Brain pericyte (primary cell): ENCODE measurements around the gene SMPD1.

Source experiments
- DNase-seq: peaks from one replicate; pipeline ENCODE4 v3.0.0-alpha.2; 2012; ENCODE audit warnings: low read depth, low spot score

Gene SMPD1

DNA sequence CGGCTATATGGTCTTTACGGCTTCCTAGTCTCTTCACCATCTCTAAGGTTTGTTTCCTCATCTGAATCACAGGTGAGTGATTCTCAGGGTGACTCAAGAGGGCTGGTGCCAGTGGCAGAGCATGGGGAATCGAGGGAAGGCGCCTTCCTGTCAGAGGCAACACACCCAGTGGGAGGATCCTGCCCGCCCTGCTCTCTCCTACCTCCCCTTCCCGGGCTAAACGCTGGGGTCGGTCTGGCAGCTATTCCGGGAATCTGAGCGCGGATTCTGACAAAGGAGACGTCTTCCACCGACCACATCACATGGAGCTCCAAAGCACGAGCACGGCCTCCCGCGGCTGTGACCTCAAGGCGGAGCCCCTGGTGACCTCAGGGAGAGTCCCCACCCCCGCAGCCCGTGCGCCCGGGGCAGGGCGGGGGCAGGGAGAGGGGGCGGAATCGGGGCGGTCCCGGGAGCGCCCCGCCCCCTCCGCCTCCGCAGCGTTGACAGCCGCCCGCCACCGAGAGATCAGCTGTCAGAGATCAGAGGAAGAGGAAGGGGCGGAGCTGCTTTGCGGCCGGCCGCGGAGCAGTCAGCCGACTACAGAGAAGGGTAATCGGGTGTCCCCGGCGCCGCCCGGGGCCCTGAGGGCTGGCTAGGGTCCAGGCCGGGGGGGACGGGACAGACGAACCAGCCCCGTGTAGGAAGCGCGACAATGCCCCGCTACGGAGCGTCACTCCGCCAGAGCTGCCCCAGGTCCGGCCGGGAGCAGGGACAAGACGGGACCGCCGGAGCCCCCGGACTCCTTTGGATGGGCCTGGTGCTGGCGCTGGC is at the start of gene SMPD1:
SMPD1 (plus strand) TSS at position 570 of the 813 bp plus-strand sequence; CDS start at position 695, 125 bp downstream.
- DNase-seq = peak; percentile 81

DNA sequence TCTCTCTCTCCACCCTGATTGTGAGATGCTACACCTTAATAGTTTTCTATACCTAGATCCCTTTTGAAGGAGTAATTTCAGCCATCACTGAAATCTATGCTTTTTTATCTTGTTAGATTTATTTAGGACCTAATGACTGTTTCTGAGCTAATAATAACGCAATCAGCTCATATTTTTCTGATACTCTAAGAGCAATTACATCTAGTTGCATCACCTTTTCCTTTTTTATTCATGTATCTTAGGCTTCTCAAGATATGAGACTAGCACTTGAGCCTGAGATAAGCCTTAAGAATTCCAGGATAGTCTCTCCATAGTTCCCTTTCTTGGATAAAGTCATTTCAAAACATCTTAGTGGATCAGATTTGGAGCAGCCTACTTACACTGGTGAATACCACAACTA is 44.9 kb upstream of the SMPD1 start:
- no peak for DNase-seq

DNA sequence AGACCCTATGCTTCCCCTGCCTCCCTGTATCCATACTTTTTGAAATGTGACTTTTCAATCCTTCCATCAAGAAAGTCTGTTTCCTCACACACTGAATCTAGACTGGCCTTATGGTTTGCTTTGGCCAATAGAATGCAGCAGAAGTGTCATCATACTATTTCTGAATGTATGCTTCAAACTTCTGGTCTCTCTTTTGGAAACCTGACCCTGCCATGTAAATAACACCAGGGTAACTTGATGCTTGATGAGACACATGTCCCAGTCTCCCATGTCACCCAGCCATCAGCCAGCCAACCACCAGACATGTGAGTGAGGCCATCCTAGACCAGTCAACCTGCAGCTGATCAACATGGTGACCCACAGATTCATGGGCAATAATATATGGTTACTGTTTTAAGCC is 40.2 kb upstream of the SMPD1 start:
- DNase-seq = no peak

DNA sequence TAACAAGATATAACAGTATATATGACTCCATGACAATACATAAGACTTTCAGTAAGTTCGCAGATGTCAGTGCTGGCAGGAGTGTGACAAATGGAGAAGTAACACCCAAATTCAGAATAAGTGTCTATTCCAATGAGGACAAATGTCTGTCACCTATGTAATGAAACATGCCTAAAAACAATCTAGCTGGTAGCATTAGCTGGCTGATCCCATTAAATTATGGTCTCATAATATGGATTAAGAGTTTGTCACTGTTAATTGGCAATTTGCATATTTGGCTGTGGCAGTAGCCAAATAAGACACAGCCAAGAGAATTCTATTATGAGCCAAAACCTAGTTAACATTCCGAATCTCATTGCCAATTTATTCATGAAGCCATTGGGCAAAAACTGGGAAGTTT is 39.8 kb upstream of the SMPD1 start:
- no peak for DNase-seq

DNA sequence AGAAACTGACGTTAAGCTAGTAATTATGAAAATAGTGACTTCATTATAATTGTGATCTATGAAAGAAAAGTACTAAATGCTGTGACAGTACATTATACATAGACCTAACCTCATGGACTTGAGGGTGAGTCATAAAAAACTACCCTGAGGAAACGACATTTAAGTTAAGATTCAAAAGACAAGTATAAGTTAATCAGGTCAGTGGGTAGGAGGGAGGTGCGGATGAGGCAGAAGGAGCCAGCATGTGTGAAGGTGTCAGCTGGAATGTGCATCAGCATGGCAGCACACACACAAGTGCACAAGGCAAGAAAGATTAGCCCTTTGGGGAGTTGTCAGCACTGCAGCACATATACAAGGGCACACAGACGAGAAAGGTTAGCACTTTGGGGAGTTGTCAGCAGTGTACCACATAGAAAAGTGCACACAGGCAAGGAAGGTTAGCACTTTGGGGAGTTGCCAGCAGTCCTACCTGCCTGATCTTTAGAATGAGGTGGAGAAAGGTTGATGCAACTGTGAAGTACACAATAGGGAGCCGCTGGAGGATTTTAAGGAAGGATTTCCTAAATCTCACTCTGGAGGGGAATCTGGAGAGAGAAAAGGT is 38.4 kb upstream of the SMPD1 start:
- DNase-seq = no peak

DNA sequence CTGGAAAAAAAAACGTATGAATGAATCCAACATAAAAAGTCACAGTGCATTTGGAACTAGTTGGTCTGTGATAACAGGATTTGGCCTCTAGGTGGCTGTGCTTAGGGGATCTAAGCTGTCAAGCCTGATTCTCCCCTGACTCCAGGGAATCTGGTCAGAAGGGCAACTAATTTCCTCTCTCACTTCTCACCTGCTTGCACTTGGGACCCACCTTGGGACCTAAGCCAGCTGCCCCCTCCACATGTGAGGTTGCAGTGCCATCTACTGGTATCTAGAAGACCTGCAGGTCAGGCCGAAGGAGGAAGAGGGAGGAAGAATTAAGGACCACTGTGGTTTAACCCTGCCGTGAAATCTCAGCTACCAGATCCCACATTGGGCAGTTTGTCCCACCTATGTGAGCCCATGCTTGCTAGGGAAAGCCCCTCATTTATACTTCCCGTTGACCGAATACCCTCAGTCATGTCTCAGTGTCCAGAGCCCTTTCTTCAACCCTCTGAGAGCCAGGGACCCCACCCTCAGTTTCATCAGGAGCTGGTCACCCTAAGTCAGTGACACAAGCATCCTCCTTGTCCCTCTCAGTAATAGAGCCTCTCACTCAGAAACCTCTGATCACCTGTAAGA is 36.8 kb upstream of the SMPD1 start:
- DNase-seq = peak; percentile 29

DNA sequence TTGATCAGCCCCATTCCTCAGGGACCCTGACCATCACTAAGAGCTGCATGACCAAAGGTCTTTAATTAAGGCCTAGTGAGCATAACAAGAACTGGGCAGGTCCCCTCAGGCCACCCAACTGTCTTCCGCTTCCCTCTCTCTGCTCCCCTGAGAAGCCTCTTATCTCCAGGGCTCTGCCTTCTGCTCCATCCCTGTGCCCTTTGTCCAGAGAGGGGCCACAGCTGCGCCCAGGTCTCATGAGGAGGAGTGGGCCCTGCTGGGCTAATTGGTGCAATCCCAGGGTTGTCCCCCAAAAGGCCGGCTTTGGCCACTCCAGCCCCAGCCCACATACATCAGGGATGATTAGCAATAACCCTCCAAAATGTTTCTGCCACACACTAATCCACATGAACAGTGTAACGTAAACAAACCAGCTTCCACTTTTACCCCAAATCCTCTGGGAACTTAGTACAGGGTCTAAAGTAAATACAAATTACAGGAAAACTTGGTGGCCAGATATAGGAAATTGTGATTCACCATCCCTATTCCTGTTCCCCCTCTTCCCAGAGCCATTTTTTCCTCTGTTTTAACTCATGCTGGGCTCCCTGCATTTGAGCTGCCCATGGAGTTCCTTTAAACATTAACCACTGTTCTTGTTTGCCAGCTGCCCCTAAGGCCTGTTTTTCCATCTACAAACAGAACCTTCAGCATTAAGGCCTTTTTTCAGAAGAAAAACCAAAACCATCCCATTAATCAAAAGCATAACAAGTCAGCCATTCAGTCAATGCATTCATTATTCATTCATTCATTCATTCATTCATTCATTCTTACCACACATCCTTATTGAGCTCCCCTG is 35.4 kb upstream of the SMPD1 start:
- no peak for DNase-seq

DNA sequence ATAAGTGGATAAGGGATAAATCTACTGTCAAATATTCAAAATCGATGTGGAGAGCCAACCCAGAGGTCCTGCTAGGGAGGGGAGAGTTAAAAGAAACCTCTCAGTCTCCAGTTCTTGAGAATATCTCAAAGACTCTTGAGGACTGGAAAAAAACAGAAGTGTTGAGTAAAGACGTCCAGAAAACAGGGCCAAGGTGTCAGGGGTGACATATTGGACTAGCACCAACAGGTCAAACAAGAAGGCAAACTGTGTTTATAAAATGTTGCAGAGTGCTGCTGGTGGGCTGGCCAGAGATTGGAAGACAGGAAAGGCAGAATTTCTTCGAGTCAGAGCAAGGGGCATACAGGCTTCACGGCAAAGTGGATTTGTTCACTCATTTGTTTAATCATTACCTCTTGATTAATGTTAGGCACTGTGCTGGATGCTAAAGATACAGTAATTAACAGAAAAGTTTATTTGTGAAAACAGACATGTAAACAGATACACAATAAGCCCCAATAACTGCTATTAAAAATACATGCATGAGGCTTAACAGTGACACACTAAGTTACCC is 33.7 kb upstream of the SMPD1 start:
- DNase-seq = no peak

DNA sequence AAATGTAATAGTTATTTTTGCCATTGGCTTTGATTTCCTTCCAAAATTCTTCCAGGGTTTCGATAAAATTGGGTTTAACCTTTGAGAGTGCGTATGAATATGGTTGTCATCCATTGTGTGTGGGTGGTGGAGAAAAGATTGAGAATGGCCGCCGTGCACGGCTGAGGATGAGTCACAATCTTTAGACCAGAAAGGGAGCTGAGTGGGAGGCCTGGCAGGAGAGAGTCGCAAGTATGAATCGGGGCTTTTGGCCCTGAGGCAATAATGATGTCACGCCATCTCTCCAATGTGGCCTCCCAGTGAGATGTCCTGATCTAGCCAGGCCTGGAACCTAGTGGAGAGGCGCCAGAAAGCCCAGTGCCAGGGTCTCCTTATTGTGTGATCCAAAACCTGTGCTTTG is 33.1 kb upstream of the SMPD1 start:
- no peak for DNase-seq

DNA sequence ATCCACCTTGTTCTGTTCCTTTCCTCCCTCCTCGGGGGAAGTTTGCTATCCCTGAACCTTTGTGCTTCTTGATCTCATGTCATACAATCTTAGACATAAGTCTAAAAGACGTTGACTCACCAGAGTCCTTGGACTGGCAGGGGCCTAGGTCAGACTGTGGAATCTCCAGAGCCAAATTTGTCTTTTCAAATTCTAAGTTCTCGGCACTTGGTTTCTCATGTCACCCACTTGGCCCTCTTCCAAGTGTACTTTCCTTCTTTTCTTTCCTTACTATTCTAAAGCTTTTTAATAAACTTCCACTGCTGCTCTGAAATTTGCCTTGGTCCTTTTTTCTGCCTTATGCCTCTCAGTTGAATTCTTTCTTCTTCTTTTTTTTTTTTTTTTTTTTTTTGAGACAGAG is 30.1 kb upstream of the SMPD1 start:
- no peak for DNase-seq

DNA sequence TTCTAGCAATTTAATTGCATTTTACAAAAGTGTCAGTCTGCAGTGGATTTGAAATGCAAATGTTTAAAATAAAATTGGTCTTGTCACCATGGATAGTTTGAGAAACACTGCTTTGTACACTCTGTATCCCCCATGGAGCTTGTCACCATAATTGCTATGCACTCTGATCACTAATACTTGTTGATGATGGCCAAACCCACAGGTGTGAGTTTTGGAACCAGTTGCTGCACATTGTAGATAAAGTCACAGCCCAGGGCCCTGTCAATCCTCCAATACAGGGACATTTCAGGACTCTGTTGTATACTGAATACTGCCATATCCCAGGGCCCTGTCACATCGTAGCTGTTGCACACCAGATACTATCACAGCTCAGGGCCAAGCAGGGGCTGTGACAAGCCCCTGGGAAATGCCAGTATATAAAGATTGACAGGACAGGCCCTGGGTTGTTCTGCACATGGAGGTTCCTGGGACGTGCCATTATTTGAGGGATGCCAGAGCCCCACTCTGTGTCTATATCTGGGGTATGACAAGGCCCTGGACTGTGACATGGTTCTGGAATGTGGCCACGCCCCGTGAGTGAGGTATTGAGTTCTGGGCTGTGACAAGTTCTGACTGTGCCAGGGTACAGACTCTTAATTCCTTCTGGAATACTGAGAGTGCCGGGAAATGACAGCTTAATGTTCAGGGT is 27.9 kb upstream of the SMPD1 start:
- DNase-seq = no peak

DNA sequence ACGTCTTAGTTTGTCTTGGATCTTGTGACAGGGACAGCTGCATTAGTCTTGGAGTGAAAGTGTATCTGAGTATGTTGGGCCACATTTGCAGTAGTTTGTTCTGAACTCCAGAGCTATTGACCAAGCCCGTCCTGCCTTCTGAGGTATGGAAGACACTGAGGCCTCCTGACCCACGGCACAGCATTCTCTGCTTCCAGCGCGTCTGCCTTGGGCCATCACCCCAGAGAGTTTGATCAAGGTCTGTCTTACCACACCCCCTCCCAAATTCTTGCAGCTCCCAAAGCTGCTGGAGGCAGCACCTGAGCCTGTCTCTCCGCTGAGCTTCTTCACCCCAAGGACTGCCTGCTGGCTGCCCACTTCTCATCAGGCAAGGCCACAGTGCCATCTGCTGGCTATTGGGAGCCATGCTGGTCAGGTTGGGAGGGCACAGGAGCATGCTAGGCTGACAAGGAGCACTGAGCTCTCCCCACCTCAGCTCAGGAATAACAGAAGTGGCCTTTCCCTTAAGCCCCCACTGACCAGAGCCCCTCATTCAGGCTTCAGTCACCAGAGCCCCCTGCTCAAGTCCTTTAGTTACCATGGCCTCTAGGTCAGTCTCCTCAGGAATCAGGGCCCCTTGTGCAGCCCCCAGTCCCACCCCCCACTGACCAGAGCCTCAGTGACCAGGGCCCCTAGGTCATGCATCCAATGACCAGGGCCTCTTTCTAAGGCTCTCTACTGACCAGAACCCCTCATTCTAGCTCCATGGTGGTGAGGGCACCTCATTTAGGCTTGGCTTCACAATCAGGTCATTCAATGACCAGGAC is 27.2 kb upstream of the SMPD1 start:
- peak; percentile 47 for DNase-seq

DNA sequence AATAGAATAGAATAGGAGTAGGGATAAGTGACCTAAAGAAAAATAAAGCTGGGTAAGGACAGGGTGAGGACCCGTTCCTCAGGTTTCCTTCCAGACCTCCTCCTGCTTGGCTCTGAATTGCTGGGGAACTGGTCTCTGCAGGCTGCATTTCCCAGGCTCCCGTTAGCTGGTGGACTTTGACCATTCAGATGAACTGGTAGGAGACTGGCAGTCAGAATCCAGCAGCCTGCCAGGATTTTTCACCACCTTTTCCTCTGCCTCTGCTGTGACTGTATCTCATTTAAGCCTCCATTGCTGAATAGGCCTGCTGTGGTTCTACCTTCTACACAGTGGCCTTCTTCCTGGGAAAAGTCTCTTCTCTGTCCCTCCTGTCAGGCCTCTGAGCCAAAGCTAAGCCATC is 24.6 kb upstream of the SMPD1 start:
- DNase-seq = no peak

DNA sequence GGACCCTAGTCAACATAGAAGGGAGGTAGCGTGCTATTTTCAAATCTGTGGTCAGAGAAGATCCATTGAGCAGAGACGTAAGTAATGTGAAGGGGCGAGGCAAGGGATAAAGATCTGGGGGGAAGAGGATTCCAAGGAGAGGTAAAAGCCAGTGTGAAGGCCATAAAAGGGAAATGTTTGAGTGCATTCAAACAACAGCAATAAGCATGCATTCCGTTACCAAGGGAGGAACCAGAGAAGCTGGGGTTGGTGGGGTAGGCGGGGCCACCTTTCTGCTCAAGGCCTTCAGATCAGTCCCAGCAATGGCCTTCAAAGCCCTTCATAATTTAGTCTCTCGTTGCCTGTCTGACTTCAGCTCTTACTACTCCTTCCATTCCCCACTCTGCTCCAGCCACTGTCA is 18.4 kb upstream of the SMPD1 start:
- DNase-seq = no peak

DNA sequence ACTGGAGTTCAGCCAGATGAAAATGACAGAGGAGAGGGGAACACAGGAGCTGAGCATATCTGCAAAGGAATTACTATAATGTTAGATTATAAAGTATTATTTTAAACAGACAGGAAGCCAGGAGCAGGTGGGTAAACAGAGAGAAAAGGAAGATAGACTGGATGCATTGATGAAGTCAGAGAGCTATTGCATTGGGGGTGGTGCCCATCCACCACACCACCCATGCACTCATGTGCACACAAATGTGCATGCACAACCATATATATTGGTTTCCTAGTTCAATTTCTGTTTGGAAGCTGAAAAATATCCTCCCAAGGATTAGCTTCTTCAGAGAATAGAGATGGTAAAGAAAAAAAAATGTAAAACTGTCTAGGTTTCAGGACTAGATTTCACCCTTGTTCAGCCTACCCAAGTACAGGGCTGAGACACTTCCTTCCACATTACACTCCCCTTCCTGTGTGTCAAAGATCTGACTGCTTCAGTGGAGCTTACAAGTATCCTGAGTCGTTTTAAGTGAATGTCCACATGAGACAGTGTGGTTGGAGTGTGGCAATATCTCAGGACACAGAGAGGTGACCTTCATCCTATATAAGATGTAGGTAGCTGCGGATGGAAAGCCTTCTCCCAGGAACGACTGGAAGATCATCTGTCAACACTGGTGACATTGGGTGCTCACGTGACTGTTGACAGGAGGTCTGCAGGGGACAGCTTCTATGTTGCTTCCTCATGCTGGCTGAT is 12.2 kb upstream of the SMPD1 start:
- no peak for DNase-seq

DNA sequence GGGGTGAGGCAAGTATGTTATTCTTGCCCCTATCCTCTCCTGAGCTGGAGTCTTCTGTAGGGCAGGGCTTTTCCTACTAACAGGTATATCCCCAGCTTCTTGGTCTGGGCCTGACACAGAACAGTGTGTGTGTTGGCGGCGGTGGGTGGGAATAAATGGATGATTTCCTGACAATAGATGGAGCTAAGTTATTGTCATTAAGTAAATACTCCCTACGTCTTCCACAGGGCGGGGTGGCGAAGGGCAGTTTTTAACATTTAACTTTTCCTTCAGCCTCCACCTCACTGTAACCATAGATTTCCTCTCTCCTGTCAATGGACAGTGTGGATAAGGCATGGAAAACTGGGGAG is 11.7 kb upstream of the SMPD1 start:
- no peak for DNase-seq

DNA sequence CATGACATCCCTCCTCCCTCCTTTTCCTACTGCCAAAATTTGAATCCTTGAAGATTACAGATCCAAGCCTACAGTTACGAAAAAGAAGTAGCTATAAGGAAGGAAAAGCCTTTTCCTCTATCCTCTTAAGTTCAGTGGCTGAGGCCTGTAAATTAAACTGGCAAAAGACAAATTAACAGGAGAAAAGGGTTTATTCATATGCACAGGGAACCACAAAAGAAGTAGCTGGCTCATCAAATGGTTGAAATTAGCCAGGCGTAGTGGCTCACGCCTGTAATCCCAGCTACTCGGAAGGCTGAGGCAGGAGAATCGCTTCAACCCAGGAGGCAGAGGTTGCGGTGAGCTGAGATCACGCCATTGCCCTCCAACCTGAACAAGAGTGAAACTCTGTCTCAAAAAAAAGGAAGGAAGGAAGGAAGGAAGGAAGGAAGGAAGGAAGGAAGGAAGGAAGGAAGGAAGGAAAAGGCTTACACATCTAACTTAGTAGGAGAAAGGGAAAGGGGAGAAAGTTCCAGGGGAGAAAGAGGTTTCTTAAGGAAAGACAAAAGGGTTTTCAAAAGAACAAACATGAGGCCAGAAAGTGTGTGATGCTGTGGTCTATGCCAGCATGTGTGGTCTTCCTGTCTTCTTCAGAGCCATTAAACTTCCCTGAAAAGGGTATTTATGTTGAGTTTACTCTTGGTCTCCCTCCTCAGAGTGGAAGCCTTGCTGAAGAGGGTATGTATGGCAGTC is 5.1 kb upstream of the SMPD1 start:
- DNase-seq = no peak

DNA sequence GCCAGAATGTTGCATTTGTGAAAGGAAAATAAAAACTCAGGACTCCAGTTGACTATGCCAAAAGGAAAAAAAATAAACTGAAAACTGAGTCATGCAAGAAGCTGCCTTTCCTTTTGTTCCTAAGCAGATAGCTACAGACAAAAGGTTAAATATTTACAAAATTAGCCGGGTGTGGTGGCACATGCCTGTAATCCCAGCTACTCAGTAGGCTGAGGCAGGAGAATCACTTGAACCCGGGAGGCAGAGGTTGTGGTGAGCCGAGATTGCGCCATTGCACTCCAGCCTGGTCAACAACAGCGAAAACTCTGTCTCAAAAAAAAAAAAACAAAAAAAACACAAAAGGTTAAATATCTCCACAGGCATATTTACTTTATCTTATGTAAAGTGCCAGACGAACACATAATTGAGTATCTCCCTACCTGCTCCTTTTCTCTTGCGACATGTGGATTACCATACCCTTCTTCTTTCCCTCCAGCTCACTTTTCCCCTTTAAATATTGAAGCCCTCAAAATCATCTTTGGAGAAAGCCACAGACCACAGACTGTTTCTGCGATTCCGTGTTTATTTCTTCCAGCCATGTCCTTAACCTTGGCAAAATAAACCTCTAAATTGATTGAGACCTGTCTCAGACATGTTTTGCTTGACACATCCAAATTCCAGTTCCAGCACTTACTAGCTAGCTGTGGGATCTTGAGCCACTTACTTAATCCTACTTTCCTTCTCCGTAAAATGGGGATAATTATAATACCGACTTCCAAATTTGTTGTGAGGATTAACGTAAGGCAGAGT is 2.3 kb upstream of the SMPD1 start:
- no peak for DNase-seq
